ENCODE results near the gene ZNF837.

ZNF837 gene

DNA sequence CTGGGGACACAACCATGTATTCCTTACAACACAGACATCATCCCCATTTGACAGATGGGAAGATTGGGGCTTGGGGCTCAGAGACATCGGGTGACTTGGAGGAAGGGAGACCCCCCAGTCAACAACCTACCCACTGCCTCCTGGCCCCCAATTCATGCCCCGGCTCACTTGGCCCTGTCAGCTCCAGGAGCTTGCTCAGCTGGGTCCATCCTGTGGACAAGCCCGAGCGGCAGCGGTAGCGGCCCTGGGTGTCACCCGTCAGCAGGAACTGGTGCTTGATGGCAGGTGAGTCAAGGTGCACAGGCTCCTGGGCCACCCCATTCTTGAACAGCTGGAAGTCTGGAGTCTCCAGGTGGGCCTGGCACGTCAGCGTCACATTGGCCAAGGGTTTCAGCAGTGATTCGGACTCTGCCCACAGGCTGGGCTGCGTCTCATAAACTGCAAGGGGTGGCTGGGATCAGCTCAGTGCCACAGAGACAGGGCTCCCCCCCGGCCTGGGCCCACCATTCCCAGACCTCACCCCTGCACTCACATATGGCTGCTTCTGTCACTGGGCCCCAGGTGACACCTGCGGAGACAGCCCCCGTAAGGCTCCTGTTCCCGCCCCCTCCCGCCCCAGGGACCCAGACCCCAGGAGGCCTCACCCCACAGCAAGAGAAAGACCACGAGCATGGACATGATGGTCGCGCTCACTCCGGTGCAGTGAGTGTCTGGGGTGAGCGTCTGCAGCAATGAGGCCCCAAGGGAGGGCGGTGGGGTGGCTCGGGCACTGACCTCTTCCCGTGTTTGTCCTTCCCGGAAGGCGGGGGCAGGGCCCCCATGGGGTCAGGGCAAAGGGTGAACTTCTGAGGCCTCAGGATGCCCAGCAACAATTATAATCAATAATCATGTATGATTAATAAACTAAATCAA is 27.8 kb downstream of the ZNF837 start, which contains the start of gene A1BG:
A1BG (minus strand) TSS at position 733 of the 912 bp plus-strand sequence; CDS start at position 678, 55 bp downstream.
- no peak for TF ChIP-seq GATA3 (IDR thresholded peaks at IDR 0.05; ENCODE audit: low read depth, low read length)
- TF ChIP-seq GATA2 (IDR thresholded peaks at IDR 0.05; ENCODE audit: low read depth, low read length) = no peak

DNA sequence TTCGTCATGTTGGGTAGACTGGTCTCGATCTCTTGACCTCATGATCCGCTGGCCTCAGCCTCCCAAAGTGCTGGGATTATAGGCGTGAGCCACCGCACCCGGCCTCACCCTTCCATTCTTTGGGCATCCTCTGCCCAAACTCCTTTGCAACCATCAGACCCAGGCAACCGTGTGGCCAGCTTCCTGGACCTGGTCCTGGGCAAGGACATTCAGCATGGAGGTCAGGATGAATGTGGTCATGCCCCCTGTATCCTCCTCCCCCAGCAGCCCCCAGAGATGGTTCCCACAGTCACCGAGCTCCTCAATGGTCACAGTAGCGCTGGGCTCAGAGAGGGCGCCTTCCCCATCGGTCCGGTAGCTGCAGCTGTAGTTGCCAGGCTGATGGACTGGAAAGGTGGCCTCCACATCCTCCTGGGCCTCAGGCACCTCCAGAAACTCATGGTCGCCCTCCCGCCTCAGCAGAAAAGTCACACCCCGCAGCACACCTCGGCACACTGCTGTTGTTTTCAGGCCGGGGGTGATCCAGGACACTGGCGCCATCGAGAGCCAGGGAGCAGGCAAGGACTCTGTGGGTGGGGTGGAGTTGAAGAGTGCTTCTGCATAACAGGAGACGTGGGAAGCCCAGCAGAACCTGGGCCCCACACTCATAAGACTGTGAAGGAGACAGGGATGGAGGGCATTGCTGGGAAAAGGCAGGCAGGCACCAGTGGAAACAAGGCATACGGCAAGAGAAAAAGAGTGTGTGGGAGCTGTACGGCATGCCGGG is 28.7 kb downstream of the ZNF837 start:
- TF ChIP-seq GATA2 (IDR thresholded peaks at IDR 0.05; ENCODE audit: low read depth, low read length) (no peak), GATA3 (IDR thresholded peaks at IDR 0.05; ENCODE audit: low read depth, low read length) (no peak)

DNA sequence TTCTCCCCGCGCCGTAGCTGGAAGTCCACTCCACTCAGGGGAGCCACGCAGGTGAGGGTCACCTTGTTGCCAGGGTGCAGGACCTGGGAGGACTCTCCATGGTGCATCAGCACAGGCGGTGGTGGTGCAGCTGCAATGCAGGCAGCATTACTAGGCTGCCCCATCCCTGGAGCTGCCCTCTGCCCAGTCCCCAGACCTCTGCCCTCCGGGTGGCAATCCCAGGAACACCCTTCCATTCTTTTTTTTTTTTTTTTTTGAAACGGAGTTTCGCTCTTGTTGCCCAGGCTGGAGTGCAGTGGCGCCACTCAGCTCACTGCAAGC is 29.3 kb downstream of the ZNF837 start:
- TF ChIP-seq GATA3 (IDR thresholded peaks at IDR 0.05; ENCODE audit: low read depth, low read length) = no peak
- TF ChIP-seq GATA2 (IDR thresholded peaks at IDR 0.05; ENCODE audit: low read depth, low read length) = no peak

DNA sequence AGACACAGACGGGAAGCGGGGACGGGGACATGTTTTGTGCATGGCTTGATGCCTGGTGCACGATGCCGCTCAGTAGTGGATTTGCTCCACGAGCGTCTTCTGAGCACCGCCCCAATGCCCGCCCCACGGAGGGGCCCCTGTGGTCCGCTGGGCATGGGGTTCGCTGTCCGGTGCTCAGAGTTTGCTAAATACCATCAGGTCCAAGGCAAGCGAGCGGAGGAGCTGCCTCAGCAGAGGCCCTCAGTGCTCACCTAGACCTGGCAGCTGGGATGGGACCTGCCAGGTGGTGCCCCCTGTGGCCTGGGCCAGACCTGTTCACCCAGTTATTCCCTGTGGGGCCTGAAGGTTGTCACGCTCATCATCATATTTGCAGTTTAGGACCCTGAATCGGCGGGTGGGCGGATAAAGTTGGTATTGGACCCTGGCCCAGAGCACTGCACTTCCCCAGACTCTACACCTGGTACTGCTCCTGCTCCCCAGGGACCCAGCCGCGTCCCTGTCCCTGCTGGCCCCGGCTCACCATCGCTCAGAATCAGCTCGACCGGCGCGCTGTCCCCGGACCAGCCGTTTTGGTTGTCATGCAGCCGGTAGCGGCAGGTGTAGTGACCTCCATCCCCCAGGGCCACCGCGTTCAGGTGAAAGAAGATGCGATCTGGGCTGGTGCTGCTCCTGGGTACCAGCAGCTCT is 29.8 kb downstream of the ZNF837 start:
- TF ChIP-seq GATA2 (IDR thresholded peaks at IDR 0.05; ENCODE audit: low read depth, low read length) (no peak), GATA3 (IDR thresholded peaks at IDR 0.05; ENCODE audit: low read depth, low read length) (no peak)

DNA sequence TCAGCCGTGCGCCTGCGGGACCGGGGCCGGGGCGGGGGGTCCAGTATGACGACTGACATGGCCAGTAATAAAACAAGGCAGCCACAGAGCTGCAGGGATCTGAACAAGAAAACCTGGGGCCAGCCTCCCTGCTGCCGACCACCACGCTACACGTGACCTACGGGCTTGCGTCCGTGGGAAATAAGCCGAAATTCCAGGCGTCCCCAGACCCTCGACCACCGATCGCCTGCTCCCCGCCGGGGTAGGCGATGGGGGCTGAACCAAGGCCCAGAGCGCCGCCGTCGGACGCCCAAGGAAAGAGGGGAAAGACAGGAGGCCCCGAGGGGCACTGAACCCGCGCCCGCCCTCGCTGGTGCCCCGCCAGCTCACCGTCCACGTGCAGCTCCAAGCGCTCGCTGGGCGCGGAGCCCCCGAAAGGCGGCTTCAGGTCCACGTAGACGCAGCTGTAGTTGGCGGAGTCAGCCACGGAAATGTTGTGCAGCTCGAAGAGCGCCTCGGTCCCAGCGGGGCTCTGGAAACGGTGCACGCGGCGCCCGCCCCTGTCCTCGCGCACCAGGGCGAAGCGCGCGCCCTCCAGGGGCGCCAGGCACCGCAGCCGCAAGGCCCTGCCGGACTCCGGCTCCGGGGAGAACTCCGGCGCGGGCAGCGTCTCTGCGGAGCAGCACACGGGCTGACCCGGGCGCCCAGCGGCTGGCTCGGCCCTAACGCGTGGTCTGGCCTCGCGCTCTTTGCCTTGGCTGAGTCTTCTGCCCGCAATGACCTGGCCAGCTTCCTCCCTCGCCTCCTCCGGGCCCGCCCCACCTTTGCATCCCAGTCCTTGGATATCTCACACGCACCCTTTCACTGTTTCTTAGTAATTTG is 30.6 kb downstream of the ZNF837 start:
- TF ChIP-seq GATA3 (IDR thresholded peaks at IDR 0.05; ENCODE audit: low read depth, low read length) (no peak), GATA2 (IDR thresholded peaks at IDR 0.05; ENCODE audit: low read depth, low read length) (no peak)

DNA sequence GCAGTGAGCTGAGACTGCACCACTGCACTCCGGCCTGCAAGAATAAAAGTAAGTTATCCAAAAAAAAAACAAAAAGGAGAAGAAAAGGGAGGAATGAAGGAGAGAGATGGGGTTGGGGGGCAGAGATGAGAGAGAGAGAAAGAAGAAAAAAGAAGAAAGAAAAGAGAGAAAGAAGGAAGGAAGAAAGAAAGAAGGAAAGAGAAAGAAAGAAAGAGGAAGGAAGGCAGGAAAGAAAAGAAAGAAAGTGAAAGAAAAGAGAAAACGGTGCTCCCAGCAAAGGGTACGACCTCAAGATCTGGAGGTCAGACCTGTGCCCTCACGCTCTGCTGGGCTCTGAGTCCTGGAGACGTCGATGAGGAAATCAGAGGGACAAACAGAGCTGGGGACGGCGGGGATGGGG is 31.2 kb downstream of the ZNF837 start:
- no peak for TF ChIP-seq GATA3 (IDR thresholded peaks at IDR 0.05; ENCODE audit: low read depth, low read length)

DNA sequence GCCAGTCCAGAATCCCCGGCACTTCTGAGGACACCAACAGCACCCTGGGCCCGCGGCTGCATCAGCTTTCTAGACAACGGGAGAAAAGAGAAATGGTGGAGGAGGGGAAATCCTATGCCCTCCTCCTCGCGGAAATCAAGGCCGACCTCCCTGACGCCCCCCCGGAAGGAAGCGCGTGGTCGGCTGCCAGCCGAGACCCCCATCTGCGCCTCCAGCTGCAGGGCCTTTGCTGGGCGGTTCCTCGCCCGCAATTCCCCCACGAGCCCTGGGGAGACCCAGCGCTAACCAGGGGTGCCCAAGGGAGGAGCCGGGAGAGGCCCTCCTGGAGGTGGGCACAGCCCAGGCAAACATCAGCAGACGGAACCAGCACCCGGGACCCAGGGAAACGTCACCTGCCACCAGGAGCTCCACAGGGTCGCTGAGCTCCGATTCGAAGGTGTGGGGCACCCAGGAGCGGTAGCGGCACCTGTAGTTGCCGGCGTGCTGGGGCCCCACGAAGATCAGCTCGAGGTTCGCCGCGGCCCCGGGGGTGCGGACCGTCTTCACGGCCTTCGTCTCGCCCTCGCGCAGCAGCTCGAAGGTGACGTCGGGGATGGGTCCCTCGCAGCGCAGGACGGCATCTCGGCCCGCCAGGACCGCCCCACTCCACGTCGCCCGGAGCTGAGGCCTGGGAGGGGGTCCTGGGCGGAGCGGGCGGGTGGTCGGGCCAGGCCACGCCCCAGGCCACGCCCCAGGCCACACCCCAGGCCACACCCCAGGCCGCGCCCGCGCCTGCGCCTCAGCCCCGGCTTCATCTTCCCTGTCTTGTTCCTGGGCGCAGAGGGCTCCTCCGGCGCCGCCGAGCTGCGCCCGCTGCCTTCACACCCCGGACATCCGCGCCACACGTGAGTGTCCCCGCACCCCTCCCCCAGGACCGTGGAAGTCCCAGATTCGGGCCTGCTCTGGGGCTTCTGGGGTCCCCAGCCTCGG is 33.6 kb downstream of the ZNF837 start:
- TF ChIP-seq GATA2 (IDR thresholded peaks at IDR 0.05; ENCODE audit: low read depth, low read length) (no peak), GATA3 (IDR thresholded peaks at IDR 0.05; ENCODE audit: low read depth, low read length) (no peak)

DNA sequence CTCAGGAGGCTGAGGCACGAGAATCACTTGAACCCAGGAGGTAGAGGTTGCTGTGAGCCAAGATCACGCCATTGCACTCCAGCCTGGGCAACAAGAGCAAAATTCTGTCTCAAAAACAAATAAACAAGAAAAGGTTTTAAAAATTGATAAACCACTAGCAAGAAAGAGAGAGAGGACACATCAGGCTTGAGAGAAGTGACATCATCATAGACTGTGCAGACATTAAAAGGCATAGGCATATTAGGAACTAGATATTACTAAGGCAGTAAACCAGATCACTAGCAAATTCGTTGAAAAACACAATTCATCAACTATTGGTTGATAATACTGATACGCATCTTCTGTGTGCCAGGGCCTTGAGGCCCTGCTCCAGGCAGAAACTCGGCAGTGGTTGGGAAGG is 35.3 kb downstream of the ZNF837 start:
- TF ChIP-seq GATA3 (IDR thresholded peaks at IDR 0.05; ENCODE audit: low read depth, low read length) (no peak), GATA2 (IDR thresholded peaks at IDR 0.05; ENCODE audit: low read depth, low read length) (no peak)

DNA sequence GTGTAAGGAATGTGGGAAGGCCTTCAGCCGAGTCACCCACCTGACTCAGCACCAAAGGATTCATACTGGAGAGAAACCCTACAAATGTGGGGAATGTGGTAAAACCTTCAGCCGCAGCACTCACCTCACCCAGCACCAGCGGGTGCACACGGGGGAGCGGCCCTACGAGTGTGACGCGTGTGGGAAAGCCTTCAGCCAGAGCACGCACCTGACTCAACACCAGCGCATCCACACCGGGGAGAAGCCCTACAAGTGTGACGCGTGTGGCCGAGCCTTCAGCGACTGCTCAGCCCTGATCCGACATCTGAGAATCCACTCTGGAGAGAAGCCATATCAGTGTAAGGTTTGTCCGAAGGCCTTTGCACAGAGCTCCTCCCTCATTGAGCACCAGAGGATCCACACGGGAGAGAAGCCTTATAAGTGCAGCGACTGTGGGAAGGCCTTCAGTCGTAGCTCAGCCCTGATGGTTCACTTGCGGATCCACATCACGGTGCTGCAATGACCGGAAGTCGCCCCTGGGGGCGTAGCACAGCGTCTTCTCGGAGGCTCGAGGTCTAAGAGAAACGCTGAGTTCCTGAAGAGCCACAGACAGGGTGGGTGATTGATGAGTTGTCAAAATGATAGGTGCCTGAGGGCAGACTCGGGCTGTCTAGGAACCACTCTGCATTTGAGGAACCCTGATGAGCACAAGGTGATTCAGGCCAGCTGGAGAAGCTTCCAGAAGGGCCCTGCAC is 41.8 kb downstream of the ZNF837 start:
- no peak for TF ChIP-seq GATA2 (IDR thresholded peaks at IDR 0.05; ENCODE audit: low read depth, low read length)
- no peak for TF ChIP-seq GATA3 (IDR thresholded peaks at IDR 0.05; ENCODE audit: low read depth, low read length)

DNA sequence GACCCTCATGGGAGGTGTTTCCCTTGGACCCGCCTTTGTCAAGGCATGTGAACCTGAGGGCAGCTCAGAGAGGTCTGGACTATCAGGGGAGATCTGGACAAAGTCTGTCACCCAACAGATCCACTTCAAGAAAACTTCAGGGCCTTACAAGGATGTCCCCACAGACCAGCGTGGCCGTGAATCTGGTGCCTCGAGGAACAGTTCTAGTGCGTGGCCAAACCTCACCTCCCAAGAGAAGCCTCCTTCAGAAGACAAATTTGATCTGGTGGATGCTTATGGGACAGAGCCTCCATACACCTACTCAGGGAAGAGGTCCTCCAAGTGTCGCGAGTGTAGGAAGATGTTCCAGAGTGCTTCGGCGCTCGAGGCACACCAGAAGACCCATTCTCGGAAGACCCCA is 42.5 kb downstream of the ZNF837 start:
- TF ChIP-seq GATA2 (IDR thresholded peaks at IDR 0.05; ENCODE audit: low read depth, low read length) (no peak), GATA3 (IDR thresholded peaks at IDR 0.05; ENCODE audit: low read depth, low read length) (no peak)

DNA sequence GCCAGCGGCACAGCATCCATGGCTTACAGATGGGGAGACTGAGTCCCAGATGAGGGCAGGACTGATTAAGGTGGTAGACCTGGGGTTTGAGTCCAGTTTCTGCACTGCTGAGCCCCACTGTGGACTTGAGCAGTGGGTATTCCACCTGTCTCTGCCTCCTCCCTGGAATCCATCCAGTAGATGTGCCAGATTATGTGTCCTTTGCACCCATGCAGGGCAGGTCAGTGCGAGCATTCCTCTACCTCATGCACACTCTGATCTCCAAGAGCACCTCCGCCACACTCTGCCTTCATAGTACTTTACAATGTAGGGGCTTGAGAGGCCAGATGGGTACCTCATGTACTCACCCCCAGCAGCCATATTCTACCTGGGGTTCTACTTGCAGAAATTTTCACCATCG is 44.0 kb downstream of the ZNF837 start:
- TF ChIP-seq GATA3 (IDR thresholded peaks at IDR 0.05; ENCODE audit: low read depth, low read length) (no peak), GATA2 (IDR thresholded peaks at IDR 0.05; ENCODE audit: low read depth, low read length) (no peak)

DNA sequence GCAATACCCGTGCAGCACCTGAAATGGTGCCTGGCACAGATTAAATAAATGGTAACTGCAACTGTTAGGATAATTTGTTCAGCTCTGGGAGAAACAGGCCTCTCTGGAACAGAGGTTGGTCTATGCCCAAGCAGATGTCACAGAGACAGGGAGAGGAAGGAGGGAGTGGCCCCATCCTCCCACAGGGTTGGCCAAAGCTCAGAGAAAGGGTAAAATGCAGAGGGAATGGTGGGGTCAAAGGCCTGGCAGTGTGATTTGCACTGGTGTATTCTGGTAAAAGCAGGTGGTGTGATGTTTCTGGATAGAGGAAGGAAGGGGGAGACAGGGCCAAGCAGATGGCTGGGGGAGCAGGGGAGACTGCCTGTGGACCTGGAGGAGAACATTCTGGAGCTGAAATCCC is 44.6 kb downstream of the ZNF837 start:
- TF ChIP-seq GATA2 (IDR thresholded peaks at IDR 0.05; ENCODE audit: low read depth, low read length) = no peak

Measured in SH-SY5Y (cell line).